CD4-positive, alpha-beta T cell treated with Interleukin-21 for 1 hour (primary cell): ENCODE measurements around the gene CRTC2.

Experiments used
- DNase-seq: peaks from one replicate; pipeline ENCODE4 v3.0.0-alpha.2; 2020

Gene CRTC2

DNA sequence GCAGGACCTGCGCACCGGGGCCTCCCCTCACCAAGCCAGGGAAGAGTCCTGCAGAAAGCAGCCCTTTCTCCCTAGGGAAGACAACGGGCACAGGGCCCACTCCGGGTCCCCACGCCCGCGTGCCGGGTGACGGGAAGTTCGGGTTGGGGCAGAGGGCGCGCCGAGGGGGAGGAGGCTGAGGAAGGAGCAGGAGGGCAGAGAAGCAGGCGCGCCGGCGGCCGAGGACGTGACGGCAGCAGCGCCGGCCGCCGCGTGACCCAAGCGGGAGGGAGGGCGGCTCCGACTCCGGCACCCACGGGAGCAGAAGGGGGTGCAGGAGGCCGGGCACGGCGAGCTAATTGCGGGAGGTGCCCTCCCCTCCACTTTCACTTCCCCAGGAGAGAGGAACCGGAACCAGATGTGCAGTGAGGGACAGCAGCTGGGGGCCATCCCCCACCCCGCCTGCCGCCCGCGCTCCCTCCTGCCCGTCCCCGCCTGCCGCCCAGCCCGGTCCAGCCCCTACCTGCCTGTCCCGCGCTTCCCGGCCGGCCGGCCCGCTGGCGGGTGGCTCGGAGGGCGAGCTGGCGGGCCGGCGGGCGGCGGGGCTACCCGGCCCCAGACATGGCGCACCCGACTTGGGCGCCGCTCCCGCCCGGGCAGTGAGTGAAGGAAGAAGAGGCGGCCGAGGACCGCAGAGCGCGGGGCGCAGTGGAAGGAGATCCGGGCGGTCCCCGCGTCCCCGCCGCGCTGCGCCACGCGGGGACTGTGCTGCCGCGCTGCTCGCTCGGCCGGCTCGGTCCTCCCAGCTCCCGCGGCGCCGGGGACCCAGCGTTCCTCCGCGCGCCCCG, 12.4 kb downstream of the CRTC2 start:
- DNase-seq, result peak; percentile 86

DNA sequence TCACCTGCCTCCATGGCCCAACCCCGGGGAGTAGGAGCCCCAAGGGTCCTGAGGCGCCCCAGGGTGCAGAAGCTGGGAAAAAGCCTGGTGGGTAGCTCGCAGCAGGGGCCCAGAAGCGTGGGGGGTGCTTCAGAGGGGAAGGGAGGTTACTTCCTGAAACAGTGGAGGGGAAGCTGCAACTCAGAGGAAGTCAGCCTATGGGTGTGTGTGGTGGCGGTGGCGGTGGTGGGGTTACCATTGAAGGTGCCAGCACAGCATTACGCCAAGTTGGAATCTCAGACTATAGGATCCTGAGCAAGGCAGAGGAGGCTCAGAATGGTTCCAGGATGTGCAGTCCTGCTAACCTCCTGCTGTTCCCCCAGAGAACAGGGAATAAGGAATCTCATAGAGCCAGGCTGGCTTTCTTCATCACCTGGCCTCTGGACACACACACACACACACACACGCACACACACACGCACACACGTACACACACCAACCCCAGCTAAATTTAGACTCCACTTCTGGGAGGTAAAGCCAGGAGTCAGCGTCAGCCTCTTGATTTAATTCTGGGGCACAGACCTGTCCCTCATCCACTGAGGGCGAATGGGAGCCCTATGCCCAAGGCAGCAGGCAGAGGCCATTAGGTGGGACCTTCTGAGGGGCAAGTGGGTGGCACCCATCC, 13.1 kb downstream of the CRTC2 start:
- peak; percentile 88 for DNase-seq

DNA sequence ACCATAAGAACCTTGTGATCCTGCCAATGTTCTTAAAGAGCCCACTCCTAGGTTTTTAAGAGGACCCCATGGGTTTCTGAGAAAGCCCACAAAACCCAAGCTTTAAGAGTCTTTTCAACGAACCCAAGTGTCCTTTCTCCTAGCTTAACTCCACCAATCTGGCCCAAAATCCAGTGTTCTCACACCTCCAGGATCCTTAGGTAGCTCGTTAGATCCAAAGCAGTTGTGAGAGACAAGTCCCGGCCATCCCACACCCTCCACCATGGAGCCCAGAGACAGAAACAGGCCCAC, 13.6 kb downstream of the CRTC2 start:
- no peak for DNase-seq

DNA sequence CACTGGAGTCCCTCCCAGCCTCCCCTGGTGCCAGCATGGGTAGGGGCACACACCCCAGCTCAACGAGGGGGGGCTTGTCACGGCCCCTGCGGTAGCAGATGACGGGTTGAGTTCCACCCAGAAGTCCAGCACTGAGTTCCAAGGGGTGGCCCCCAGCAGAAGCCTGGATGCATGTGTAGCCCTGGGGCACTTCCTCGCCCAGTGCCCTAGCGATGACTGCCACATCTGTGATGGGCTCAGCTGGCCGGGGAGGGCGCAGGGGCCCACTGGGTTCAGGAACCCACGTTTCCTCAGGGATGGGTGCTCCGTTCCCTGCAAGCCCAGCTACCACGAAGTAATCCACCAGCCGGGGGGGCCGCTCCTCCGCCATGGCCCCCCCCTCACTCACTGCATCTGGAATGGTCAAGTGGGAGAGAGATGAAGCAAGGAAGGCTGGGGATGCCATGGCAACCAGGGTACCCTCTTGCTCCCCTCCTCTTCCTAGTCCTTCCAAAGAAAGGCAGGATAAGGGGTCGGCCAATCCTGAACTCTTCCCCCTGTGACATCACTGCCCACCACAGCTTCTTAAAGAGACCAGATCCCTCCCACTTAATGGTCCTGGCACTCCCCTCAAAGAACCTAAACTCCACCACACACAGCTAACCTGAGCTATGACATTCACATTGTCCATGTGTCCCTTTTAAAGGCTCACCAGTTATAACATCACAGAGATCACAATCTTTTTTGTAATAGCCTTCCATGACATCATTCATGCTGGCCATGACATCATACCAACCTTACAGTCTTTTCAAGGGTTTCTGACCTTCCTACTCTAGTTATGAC, 14.2 kb downstream of the CRTC2 start:
- peak; percentile 56 for DNase-seq

DNA sequence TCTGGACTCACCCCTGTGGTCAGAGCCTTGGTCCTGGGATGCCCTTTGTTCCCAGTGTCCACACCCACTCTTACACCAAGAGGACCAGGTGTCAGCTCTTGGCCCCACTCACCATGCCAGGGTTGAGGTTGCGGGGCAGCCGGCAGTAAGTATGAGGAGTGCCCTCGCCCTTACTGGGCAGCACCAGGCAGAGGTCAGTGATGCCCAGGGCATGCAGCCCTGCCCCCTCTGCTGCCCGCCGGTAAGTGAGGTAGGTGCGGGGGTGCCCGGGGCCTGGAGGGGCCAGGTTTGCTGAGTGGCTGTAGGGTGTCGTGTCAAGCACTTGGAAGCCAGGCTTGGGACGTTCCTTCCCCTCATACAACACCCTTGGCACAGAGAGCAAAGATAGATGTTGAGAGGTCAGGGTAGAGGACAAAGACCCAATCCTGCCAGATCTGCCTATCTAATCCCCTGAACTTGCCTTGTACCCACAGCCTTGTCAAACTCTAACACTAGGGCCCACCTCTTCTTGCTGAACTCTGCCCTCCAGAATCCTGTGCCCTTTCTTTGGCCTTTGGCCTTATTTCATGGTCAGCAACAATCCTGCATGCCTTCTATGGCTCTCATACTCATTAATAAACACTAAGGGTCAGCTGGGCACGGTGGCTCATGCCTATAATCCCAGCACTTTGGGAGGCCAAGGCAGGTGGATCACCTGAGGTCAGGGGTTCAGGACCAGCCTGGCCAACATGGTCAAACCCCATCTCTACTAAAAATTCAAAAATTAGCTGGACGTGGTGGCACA, 15.5 kb downstream of the CRTC2 start:
- DNase-seq, result no peak

DNA sequence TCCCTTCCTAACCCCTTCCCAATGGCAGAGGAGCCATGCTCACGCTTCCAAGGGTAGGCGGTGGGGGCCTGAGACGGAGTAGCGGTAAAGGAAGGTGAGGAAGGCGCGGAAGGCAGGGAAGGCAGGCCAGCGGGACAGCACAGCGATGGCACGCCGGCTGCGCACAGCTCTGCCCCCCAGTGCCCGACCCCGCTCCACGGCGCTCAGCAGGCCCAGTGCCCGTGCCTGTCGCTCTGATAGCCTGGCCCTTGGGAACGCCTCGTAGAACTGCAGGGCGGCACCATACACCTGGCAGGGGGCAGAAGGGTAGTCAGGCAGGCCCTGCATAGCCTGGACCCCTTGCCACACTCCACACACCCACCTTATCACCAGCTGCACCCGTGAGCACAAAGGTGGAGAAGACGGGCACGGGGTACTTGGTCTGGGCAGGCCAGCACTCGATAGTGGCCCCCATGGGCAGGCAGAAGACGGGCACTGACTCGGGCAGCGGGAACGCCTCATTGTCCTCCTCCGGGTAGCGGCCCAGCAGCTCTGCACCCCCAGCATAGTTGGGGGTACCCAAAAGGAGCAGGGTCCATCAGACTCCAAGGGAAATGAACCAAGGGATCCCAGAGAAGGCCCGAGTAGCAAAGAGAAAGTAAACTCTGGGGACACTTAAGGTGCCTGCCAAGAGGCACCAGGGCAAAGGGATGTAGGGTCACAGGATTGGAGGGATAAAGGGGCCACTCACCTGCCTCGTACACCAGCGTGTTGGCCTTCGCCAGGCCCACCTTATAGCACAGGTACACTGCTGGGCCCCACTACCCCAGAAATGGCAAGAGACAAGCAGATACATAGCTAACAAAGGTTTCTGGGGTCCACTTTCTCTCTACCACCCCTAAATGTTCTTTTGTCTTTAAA, 16.3 kb downstream of the CRTC2 start:
- DNase-seq, result no peak

DNA sequence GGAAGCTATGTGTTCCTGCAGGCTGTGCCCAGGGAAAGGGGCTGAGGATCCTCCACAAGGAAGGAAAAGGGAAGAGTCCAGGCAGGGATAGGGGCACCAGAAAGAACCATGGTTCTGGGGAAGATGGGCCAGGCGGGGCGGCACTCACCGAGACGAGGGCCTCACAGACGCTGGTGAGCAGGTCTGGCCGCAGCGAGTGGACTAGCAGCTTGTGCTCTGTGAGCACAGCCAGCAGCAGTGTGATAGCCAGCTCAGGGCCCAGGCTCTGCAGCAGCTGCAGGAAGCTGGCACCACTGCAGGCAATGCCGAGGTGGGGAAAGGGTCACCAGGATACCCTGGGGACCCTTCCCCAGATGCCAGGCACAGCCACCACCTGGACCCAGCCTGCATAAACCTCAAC, 17.7 kb downstream of the CRTC2 start:
- no peak for DNase-seq

DNA sequence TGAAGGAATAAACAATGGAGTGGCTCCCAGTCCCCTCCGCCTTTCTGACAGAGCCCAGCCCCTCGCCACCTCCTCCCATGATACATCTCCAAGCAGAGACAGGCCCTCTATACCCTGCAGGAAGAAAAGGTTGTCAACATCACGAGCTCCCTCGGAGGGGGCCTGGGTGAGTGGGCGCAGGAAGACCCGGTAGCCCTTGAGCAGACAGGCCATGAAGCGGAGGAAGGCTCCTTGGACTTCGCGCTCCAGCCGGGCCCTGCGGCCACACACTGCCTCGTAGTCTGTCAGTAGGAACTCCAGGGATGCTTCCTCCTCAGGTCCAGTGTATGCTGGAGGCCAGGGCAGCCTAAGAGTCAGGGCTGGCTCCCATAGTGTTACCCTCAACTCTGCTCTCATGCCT, 18.9 kb downstream of the CRTC2 start:
- DNase-seq, result no peak

DNA sequence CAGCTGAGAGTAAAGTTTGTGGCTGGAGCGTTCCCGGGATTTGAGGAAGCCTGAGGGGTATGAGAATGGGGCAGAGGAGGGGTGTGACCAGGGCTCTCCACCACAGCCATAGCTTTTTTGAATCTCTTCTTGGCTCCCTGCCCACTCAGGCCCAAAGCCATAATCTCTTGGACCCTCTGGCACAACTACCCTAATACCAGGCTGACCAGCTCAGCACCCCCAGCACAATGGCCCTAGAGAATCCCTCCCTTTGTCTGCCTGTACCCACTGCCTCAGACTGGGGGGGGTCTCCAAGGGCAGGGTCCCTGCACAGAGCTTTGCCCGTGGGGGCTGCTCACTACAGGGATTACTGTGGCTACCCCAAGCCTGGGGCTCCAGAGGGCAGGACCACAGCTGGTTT, 19.4 kb downstream of the CRTC2 start:
- DNase-seq, result no peak

DNA sequence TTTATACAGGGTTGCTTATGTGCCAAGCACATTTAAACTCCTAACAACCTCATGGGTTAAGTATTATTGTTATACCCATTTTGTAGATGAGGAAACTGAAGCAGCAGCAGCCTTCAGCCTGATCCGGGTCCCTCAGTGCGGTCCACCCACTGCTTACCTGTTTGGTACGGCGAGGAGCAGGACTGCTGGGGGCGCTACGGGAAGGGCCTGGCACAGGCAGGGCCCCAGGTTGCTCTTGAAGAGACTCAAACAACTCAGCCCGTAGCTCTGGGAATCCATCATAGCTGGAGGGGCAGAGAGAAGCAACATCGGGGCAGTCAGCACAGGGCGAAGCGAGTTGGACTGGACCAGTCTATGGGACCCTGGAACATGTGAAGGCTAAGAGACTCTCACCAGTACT, 21.1 kb downstream of the CRTC2 start:
- no peak for DNase-seq

DNA sequence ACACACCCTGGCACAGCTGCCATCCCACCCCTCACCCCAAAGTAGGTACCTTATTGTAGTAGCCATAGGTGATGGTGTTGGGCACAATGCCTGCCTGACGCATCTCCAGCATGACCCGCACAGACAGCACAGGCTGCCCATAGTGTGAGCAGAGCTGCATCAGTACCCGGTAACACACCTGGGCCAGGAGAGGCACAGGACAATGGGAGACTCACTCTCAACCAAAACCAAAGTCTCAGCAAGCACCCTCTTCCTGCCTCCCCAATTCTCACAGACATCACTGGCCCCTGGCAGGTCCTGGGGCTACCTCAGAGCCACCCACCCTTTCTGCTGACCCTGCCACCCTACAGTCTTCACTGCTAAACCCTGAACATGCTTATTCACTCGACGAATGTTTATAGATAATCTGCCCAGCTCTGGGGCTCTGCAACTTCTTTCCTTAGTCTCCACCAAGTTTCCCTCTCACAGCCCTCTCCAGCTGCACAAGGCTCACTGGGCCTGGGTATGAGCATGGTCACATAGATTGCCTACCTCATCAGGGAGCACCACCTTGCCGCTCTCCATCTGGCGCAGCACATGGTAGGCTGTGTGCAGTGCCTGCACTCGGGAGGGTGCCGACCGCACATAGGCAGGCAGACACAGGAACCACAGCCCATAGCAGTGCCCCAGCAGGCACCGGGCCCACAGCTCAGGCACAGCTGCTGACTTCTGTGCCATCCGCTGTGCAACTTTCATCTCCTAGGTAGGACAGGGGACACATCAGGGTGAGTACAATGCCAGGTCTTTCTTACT, 22.2 kb downstream of the CRTC2 start:
- no peak for DNase-seq

DNA sequence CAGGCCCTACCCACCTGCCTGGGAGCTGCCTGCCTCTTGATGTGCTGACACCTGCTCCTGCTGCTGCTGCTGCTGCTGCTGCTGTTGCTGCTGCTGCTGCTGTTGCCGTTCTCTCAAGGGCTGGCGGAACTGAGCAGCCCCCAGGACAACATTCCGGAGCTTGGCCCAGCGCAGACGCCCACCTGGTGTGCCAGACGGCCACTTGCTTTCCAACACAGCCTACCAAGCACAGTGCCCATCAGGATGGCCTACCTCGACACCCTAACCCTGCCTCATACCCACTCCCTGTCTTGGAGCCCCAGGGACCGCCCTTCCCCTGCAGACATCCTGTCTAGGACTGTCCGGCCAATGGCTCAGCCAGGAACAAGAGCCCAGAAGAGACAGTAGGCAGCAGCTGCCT, 23.7 kb downstream of the CRTC2 start:
- no peak for DNase-seq

DNA sequence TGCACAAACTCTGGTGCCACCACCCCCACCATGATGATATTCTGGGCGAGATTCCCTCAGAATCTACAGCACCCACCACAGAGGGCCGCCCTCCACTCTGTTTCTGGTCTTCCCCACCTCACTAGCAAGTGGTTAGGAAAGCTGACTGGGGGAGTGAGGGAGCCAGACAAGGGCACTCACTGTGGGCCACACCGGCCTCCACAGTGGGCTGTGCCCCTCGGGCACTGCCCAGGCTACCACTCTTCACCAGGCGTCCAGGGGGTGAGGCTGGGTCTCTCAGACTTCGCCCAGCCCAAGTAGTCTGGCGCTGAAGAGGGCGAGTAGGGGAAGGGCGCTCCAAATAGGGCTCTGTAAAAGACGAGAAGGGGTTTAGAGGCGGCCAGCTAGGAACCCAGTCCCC, 24.5 kb downstream of the CRTC2 start:
- DNase-seq, result no peak

DNA sequence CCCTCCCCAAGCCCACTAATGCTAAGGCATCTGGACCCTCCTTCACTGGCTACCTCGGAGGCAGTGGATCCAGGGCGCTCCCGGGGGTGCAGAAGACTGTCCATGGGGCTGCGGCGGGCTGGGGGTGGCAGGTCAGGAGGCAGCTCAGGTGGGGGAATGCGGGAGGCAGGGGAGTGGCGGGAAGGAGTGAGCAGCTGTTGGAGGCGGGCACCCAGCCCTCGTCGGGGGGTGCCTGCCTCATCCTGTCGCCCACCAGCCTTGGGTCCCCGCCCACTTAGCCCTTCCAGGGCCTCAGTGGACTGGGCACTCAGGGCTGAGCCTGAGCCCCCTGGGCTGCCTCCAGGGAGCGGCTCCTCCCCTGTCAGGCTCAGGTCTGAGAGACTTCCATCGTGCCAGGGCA, 25.0 kb downstream of the CRTC2 start:
- DNase-seq, result no peak

DNA sequence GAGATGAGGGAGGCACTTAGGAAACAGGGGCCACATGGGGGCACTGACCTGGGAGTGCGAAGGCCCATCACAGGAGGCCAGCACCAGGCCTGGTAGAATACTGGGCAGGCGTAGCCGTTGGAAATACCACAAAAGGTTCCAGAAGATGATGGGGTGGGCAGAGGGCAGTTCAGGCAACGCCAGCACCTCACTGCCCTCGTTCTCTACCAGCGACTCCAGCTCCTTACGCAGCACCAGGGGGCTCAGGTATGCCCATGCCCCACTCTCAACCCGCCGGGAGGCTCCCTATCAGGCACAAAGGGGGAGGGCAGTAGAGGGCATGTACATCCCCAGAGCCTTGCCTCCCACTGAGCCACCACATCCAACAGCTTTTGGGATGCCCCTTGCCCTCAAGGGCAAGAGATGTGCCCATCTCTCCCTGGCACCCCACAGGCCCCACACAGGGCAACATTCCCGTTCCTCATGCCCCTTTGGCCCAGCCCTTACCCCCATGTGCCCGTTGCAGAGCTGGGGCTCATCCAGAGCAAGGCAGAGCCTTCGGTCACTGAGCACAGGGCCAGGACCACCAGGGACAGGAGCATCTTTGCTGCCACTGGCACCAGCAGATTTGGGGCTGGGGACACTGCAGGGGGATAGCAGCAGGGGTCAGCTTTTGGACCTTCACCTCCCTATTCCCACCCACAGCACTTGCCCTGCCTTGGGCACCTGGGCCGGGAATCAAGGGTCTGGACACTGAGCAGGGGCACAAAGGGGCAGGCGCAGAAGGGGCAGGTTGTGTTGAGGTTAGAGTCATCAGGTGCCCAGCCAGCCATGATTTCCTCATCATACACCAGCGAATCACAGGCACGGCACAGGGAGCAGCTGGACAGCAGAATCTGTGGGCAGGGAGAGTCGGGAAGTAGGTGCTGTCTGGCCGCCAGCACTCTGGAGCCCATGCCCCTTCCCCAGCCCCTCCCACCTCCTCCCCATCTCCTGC, 26.0 kb downstream of the CRTC2 start:
- DNase-seq, result no peak

DNA sequence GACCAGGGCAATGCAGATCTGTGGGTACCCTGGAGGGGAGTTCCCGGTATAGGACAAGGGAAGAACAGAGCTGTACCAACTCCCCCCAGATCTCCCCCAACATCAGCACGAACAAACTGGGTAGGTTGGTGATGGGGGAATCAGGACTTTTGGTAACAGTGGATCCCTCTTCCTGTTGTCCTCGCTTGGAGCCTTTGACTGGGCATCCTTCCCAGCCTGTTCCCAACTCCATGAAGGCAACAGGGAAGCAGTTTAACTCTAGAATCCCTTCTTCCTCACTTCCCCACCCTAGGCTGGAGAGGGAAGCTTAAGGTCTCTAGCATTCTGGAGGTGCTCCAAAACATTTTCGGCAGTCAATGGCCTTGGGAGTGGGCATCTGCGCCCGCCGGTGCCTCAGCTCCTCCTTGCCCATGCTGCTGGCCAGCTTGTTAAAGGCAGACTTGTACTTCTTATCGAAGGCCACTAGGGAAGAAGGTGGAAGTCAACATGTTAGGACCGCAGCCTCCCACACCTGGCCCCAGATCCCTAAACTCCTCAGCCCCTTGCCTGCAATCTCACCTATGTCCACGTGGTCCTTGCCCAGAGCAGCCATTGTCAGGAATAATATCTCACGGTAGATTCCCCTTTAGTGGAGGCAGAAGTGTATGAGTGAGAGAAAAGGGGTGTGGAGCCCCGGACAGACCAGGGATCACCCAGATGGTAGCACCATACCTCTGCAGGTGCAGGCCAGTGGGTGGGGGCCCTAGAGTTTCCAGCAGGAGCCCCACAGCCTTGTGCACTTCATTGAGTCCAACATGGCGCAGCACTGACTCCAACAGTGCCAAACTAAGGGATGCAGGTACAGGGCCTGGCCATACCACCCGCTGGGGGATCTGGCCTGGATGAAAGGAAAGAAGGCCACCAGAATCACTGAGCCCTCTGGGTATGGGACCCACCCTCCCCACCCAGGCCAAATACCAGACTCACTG, 28.1 kb downstream of the CRTC2 start:
- no peak for DNase-seq

DNA sequence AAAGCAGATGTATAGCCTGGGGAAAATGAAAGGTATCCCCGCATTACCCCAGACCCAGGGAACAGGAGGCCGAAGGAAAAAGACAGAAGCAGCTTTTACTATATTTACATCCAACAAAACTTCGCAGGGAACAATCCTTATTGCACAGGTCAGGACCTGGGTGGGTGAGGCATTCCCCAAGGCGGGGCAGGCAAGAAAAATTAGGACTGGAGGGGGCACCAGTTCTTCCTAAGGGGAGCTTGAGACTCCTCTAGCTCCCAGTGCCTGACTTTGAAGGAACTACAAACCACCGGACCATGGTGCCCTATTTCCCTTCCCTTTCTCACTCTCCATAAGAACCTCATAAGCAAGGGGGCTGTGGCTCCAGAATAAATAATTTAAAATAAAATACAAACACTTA, 29.0 kb downstream of the CRTC2 start:
- DNase-seq, result no peak

DNA sequence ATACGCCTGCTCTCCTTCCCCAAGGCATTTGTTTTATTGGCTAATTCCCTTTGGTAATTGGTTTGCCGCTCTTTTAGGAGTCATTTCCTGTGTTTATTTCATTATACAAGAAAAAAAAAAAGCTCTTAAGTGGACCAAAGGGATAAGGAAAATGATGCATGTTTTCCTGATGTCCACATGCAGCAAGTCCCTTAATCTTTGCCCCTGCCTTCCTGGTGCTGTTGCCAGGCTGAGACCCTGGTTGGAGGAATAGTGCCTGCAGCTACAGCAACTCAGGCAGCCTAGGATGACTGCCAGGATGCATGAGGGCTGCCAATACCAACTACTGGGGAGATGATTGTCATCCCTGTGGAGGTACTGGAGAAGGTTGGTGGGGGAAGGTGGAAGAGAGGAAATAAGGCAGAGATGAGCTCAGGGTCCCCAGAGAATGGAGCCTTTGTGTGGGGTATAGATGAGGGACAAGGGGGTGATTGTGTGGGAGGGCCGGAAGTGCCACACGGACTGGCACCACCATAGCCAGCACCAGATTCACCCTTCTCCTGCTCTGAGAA, 29.5 kb downstream of the CRTC2 start:
- no peak for DNase-seq
